GM12873 (cell line): Measurements from ENCODE around the gene DVL1.

ENCODE experiments used
- TF ChIP-seq, protein P1 (sequence below): IDR thresholded peaks from 2 replicates; pipeline ENCODE4 v1.5.1; 2012; ENCODE audit warnings: low read depth, mild to moderate bottlenecking, moderate library complexity, low read length, control low read depth; ENCODE audit not compliant: insufficient read depth; ENCODE audit errors: missing control alignments

Gene DVL1

DNA sequence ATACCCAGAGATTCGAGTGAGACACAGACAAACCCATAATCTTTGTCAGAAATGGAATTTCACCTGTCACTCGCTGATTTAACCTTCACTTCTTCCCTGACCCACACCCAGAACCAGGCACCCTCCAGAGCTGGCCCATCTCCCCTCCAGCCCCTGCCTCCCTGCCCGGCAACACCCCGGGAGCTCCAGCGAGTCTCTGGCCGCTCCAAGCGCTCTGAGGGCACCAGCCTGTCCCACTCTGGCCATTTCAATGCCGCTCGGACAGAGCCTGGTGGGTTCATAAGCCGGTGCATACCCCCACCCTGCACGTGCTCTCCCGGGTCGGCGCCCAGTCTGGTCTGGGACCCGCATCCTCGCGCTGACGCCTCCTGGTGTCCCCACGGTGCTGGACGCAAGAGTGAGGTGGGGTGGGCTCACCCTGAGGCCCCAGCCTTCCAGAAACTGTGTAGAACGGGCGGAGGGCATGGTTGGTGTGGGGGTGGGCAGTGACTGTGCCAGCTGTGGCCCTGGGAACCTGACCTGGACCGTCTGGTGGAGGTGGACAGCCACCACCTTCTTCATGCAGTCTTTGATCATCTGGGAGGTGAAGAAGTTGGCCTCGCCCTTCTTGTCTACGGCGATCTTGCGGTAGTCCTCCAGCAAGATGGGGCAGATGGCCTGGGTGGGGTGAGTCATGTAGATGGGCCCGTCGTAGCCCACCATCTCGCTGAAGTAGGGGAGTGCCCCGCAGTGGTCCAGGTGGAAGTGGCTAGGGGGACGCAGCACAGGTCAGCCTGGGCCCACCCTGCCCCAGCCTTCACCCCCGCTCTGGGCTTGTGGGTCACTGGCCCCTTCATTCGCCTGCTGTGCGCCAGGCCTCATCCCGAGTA, 30.2 kb downstream of the DVL1 start:
- TF ChIP-seq, protein P1, sequence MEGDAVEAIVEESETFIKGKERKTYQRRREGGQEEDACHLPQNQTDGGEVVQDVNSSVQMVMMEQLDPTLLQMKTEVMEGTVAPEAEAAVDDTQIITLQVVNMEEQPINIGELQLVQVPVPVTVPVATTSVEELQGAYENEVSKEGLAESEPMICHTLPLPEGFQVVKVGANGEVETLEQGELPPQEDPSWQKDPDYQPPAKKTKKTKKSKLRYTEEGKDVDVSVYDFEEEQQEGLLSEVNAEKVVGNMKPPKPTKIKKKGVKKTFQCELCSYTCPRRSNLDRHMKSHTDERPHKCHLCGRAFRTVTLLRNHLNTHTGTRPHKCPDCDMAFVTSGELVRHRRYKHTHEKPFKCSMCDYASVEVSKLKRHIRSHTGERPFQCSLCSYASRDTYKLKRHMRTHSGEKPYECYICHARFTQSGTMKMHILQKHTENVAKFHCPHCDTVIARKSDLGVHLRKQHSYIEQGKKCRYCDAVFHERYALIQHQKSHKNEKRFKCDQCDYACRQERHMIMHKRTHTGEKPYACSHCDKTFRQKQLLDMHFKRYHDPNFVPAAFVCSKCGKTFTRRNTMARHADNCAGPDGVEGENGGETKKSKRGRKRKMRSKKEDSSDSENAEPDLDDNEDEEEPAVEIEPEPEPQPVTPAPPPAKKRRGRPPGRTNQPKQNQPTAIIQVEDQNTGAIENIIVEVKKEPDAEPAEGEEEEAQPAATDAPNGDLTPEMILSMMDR, result no peak

DNA sequence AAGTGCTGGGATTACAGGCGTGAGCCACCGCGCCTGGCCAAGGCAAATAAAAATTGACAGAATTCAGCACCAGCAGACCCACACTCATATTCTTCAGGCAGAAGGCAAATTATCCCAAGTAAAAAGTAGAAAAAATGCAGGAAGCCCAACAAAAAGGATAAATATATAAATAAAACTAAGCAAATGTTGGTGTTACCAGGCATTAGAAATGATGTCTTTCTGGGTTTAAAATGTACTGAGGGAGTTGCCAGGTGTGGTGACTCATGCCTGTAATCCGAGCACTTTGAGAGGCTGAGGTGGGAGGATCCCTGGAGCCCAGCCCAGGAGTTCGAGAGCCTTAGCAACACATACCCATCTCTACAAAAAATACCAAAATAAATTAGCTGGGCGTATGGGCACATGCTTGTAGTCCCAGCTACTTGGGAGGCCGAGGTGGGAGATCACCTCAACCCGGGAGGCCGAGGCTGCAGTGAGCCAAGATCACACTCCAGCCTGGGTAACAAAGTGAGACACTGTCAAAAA, 31.0 kb downstream of the DVL1 start:
- TF ChIP-seq, protein P1, result no peak

DNA sequence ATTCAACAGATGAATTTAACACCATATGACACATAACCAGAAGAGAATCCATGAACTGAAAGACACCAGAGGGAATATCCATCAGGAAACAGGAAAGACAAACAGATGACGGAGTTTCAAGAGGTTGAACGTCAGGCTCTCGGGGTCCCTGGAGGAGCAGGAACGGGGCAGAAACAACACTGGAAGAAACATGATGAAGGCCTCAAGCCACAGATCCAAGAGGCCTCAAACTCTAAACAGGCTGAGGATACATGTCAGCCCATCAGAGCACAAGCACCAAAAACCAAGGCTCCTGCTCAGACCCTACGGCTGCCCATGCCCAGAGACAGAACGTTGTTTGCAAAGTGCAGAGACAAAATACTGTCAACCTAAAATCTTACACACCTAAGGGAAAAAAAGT, 31.8 kb downstream of the DVL1 start:
- TF ChIP-seq, protein P1, result no peak

DNA sequence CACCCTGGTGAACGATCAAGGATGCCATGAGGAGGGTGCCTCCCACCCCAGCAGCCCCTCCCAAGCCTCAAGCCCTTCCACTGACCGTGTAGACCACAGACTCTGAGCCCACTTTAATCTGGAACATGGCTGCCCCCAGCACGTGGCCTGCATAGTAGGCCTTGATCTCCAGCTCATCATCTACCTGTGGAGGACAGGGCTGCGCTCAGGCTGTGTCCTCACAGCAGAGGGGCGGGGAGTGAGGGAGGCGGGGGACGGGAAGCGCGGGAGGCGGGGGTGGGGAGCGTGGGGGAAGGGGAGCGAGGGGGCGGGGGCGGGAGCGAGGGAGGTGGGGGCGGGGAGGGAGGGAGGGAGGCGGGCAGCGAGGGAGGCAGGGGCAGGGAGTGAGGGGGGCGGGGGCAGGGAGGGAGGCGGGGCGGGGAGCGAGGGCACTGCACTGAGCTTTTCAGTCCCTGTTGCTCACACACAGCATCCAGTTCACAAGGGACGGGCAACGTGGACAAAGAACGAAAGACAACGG, 33.7 kb downstream of the DVL1 start:
- TF ChIP-seq, protein P1, result no peak

DNA sequence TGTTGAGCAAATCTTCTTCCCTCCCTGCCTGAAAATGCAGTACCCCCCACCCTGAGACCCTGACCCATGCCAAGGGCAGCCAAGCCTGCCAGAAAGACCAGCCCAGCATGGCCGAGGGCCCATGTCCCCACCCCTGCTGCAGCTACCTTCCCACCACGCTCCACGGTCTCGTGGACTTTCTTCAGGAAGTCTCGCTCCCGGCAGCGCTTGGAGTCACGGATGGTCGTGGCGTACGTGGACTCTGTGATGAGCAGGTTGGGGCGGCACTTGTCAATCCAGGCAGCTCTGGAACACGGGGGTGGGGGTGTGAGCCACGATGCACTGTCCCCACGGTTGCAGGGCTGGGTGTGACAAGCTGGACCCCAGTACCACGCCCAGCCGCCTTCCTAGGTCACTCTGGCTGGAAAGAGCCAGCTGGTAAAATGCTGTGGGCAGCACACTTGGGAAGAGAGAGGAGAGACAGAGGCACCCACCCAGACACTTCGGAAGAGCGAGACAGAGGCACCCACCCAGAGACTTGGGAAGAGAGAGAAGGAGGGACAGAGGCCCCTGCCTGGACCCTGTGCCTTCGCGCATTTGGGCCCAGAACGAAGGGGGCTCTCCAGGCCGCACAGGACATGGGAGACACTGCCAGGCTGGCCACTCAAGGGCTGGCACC, 34.4 kb downstream of the DVL1 start:
- TF ChIP-seq, protein P1, result no peak

DNA sequence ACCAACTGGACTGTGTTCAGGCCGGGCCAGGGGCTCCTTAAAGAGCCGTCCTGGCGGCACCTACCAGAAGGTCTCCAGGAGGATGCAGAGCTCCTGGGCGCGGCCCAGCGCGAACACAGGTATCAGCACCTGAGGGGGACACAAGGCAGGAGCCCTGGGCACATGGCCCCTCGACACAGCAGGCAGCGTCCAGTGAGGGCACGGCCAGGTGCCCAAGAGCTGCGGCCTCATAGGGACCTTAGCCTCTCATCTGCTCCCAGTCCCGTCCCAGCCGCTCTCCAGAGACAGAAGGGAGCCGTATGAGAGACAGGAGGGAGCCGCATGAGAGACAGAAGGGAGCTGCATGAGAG, 35.0 kb downstream of the DVL1 start:
- TF ChIP-seq, protein P1, result no peak
